Measurements from ENCODE around the gene LSM4. TPM values are rescaled to one million over a fixed set of nuclear protein-coding genes. Genes with fewer than 3 reads are reported as not detected.
A peak's percentile ranks its signal among the peaks of the same experiment; 100 is the strongest.

The LSM4 gene
- total and polyA plus RNA-seq, 10 of the 15 experiments (the other 5 are each of a cell fraction or from before 2014, with no cell fraction given) = 12.6 to 652 (median 217) TPM

DNA sequence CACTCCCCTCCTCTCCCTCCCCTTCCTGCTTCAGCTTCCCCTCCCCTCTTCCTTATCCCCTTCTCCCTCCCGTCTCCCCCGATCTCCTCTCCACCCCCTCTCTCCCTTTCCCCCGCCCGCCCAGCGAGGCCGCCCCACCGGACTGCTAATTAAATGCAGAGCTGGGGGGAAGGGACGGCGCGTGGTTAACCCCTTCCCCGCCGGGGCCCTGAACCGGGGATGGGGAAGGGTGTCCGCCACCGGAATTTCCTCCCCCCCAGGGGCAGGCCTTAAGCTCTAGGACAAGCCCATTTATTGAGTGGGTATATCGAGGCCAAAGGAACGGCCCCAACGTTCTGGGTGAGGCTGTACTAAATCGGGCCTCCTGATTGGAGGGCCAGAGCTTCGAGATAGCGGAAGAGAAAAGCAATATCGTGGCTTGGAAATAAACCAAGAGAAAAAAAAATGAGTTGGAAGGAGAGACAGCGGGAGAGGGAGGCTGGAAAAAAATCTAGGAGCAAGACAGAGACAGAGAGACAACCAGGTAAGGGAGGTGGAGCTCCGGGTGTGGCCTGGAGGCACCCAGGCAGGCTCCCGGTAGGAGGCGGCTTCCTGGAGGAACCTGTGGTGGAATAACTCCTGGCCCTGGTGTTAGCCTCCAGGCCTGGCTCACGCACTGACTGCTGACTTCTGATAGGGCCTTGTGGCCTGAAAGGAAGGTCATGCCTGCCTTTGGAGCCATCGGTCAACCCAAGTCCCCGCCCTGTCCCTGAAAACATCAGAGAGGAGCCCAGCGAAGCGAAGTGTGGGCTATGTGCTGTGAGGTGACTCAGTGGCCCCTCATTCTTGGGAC is 29.9 kb downstream of the LSM4 start:
- intact Hi-C loops (cut with micrococcal nuclease; ENCODE audit: unreplicated experiment) = loop anchor here (1.0 kb wide), 1 partner anchor 30 kb away; the partner anchor contains the start of gene LSM4
- TSS peak; percentile 82 for BruUV-seq (replicated peaks)
- POLR2A ChIA-PET = interaction anchor here (0.6 to 5.8 kb wide), 13 partner anchors 9 to 126 kb away, joined by 3 to 172 read pairs (median 6); partner anchors contain the start of genes JUND, LSM4 and SSBP4
- Histone ChIP-seq H3K36me3 (ENCODE audit: control insufficient read depth in 2 of 2, insufficient read depth in 2 of 2, low read length in 1 of 2) (no peaks in the 10 kb centered on the region), H4K20me1 (ENCODE audit: control insufficient read depth, insufficient read depth) (no peaks in the 10 kb centered on the region), H2AFZ (ENCODE audit: control insufficient read depth, low read depth, low read length) (peak overlapping the region; percentile 61), H3K4me1 (ENCODE audit: control insufficient read depth, insufficient read depth, low read length) (peaks cover 32% of the 10 kb centered on the region), H3K4me2 (ENCODE audit: control insufficient read depth, insufficient read depth) (peak overlapping the region; percentile 99), H3K79me2 (ENCODE audit: control insufficient read depth, insufficient read depth, low read length) (peaks cover 5% of the 10 kb centered on the region), H3K9me3 (replicated peaks; ENCODE audit: control insufficient read depth, insufficient read depth, low read length) (no peaks in the 10 kb centered on the region; the same call in 2 of the 3 replicates), H3K4me3 (peak overlapping the region; percentile 96), H3K27me3 (replicated peaks in 1 of 2; ENCODE audit: control insufficient read depth in 2 of 2, insufficient read depth in 2 of 2, low read length in 1 of 2) (no peaks in the 10 kb centered on the region; a peak in 1 of 4 replicates), H3K9ac (ENCODE audit: control insufficient read depth, insufficient read depth, low read length) (peak overlapping the region; percentile 93), H3K27ac (ENCODE audit: control insufficient read depth, insufficient read depth) (peak overlapping the region; percentile 96)
- FAIRE-seq (no peak), DNase-seq (ENCODE audit: low read depth, low spot score) (no peak), ATAC-seq (peak; percentile 31)
- 31% methylated on average over 24 of the region's 31 CpGs for WGBS (ENCODE audit: insufficient coverage, insufficient replicate concordance, low lambda C conversion rate, missing lambda C conversion rate)
- CTCF ChIA-PET = interaction anchor here (1.8 to 4.5 kb wide), 5 partner anchors 9 to 35 kb away, joined by 10 to 81 read pairs (median 18); partner anchors contain the start of genes JUND and LSM4
- RAD21 ChIA-PET (ENCODE audit: unreplicated experiment) = interaction anchor here (0.6 to 5.8 kb wide), 15 partner anchors 9 to 127 kb away, joined by 3 to 136 read pairs (median 3); partner anchors contain the start of genes JUND, LSM4 and RAB3A
- SMC1A ChIA-PET (ENCODE audit: uncharacterized antibody, unreplicated experiment) = interaction anchor here (0.6 to 4.3 kb wide), 8 partner anchors 9 to 128 kb away, joined by 3 to 58 read pairs (median 10); partner anchors contain the start of genes JUND and LSM4
- in situ Hi-C loops (cut with MboI) = no loop called here
- no peak for TF ChIP-seq MTA3 (IDR thresholded peaks at IDR 0.05; ENCODE audit: borderline replicate concordance, low read length)
- no peak for TF ChIP-seq BACH1 (IDR thresholded peaks at IDR 0.05; ENCODE audit: borderline replicate concordance)
- TF ChIP-seq BCL11A (IDR thresholded peaks at IDR 0.05; ENCODE audit: low read depth, low read length) = 0 out of 2 replicates have a peak, but pooled peaks have one; percentile 13
- TF ChIP-seq BCL3 (IDR thresholded peaks at IDR 0.05; ENCODE audit: borderline replicate concordance, insufficient read depth, low read depth, low read length, poor library complexity, severe bottlenecking) = no peak
- TF ChIP-seq POLR2A (IDR thresholded peaks at IDR 0.05; ENCODE audit: low read depth, low read length) = no peak
- TF ChIP-seq POLR2AphosphoS2 (IDR thresholded peaks at IDR 0.05; ENCODE audit: low read depth, low read length) = no peak
- no peak for TF ChIP-seq BHLHE40 (IDR thresholded peaks at IDR 0.05; ENCODE audit: borderline replicate concordance in 1 of 2, low read depth in 2 of 2, low read length in 1 of 2)
- no peak; the same call in 1 of the 2 replicates for TF ChIP-seq HDGF (IDR thresholded peaks at IDR 0.05)
- TF ChIP-seq, protein P1, sequence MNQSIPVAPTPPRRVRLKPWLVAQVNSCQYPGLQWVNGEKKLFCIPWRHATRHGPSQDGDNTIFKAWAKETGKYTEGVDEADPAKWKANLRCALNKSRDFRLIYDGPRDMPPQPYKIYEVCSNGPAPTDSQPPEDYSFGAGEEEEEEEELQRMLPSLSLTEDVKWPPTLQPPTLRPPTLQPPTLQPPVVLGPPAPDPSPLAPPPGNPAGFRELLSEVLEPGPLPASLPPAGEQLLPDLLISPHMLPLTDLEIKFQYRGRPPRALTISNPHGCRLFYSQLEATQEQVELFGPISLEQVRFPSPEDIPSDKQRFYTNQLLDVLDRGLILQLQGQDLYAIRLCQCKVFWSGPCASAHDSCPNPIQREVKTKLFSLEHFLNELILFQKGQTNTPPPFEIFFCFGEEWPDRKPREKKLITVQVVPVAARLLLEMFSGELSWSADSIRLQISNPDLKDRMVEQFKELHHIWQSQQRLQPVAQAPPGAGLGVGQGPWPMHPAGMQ (IDR thresholded peaks at IDR 0.05; ENCODE audit: borderline replicate concordance) = no peak
- TF ChIP-seq, protein P2, sequence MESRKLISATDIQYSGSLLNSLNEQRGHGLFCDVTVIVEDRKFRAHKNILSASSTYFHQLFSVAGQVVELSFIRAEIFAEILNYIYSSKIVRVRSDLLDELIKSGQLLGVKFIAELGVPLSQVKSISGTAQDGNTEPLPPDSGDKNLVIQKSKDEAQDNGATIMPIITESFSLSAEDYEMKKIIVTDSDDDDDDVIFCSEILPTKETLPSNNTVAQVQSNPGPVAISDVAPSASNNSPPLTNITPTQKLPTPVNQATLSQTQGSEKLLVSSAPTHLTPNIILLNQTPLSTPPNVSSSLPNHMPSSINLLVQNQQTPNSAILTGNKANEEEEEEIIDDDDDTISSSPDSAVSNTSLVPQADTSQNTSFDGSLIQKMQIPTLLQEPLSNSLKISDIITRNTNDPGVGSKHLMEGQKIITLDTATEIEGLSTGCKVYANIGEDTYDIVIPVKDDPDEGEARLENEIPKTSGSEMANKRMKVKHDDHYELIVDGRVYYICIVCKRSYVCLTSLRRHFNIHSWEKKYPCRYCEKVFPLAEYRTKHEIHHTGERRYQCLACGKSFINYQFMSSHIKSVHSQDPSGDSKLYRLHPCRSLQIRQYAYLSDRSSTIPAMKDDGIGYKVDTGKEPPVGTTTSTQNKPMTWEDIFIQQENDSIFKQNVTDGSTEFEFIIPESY (IDR thresholded peaks at IDR 0.05) = no peak
- 0 out of 2 replicates have a peak, but pooled peaks have one; percentile 7 for TF ChIP-seq CREB1 (IDR thresholded peaks at IDR 0.05; ENCODE audit: low read depth)
- peak; percentile 32 for TF ChIP-seq NBN (IDR thresholded peaks at IDR 0.05)
- TF ChIP-seq E2F4 (IDR thresholded peaks at IDR 0.05; ENCODE audit: low read depth, low read length) = no peak
- TF ChIP-seq SUZ12 (IDR thresholded peaks at IDR 0.05; ENCODE audit: unreplicated experiment) = no peak
- no peak for TF ChIP-seq RAD51 (IDR thresholded peaks at IDR 0.05)
- TF ChIP-seq SMAD5 (IDR thresholded peaks at IDR 0.05; ENCODE audit: low read depth) = no peak
- TF ChIP-seq RELA (IDR thresholded peaks at IDR 0.05; ENCODE audit: borderline replicate concordance, partially characterized antibody) = no peak
